Tibial artery (tissue), 4 donors: ENCODE data around the gene TRMT1.

Experiments
- DNase-seq, 2 donors: peaks; one replicate each; pipeline ENCODE4 v3.0.0-alpha.2; 2019
- H3K27ac ChIP-seq, 2 donors: fragments of 200-600 bp; sonication (generic) in 1 of 2; 1 replicate in 1 of 2; 2 replicates in 1 of 2; pipeline ENCODE4 v1.5.1; 2018 to 2019; ENCODE audit warnings: mild to moderate bottlenecking in 1 of 2
- H3K27me3 ChIP-seq, 2 donors: fragments of 200-600 bp; sonication (generic) in 1 of 2; one replicate each; pipeline versions ENCODE4 v1.5.1 to v1.6.0; 2016 to 2019
- H3K36me3 ChIP-seq, 3 donors: fragments of 200-600 bp; sonication (generic) in 2 of 3; one replicate each; pipeline ENCODE4 v1.5.1; 2016 to 2019; ENCODE audit warnings: mild to moderate bottlenecking in 2 of 3
- H3K4me1 ChIP-seq, 4 donors: fragments of 200-600 bp; sonication (generic) in 2 of 4; 1 replicate in 3 of 4; 2 replicates in 1 of 4; pipeline ENCODE4 v1.5.1; 2016 to 2019
- H3K4me3 ChIP-seq, 2 donors: fragments of 200-600 bp; sonication (generic) in 1 of 2; 1 replicate in 1 of 2; 2 replicates in 1 of 2; pipeline ENCODE4 v1.5.1; 2018 to 2019; ENCODE audit warnings: mild to moderate bottlenecking in 2 of 2
- H3K9me3 ChIP-seq, 3 donors: fragments of 200-600 bp; sonication (generic) in 1 of 3; one replicate each; pipeline ENCODE4 v1.5.1; 2016 to 2019
- CTCF ChIP-seq, 2 experiments: fragments of 200-600 bp in 1 of 2; fragments of 450-650 bp in 1 of 2; IDR thresholded peaks; one replicate each; pipeline ENCODE4 v1.5.1; 2017 to 2019; ENCODE audit warnings: antibody characterized with exemption in 2 of 2, mild to moderate bottlenecking in 1 of 2, moderate library complexity in 1 of 2
- intact Hi-C: fragments of 100-400 bp; cut with DNase I; formaldehyde crosslinking; loops from one replicate; pipeline ENCODE4 v1.15.0; 2023; ENCODE audit warnings: low total_unique reads

TRMT1 gene

DNA sequence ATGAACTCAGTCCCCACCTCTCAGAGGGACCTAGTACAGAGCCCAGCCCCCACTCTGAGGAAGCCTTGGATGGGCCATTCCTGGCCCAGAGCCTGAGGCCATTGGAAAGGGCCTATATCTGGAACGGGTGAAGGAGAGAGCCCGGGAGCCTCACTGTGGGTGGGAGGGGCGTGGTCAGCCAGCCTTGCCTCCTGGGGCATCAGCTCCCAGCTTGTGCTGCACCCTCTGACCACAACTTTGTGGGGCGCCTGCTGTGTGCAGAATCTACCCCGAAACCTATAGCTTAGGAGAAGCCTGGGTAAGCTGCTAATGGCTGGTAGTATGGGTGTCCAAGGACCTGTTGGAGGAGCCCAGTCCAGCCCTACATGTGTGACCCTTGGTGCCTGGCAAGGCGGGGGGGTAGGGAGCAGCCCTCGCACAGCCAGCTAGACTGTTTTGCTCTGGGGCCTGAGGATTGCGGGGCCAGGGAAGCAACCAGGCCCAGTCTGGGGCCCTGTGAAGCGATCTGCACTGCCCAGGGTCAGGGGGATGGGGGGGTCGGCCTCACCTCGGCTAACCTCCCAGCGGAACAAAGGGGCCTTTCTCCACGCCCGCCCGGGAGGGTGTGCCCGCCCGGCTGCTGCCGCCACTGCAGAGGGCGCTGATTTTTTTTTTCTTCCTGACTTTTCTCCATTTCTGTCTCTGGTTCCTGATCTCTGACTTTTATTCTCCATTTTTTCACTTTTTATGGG is 56.1 kb downstream of the TRMT1 start:
- Histone ChIP-seq H3K27me3 (no peaks in the 10 kb centered on the region), H3K4me1 (peaks cover 24 to 100% (median 97%) of the 10 kb centered on the region in 4 donors), H3K36me3 (no peaks in the 10 kb centered on the region), H3K9me3 (no peaks in the 10 kb centered on the region), H3K4me3 (peak overlapping the region; percentile 41 to 51), H3K27ac (peak overlapping the region; percentile 92 to 99)
- DNase-seq: peak in 1 of 2 donors; percentile 90
- intact Hi-C loops: loop anchor here (5.0 kb wide), 1 partner anchor 63 kb away; the partner anchor contains the start of gene NFIX
- no peak for TF ChIP-seq CTCF (IDR thresholded peaks at IDR 0.05)

DNA sequence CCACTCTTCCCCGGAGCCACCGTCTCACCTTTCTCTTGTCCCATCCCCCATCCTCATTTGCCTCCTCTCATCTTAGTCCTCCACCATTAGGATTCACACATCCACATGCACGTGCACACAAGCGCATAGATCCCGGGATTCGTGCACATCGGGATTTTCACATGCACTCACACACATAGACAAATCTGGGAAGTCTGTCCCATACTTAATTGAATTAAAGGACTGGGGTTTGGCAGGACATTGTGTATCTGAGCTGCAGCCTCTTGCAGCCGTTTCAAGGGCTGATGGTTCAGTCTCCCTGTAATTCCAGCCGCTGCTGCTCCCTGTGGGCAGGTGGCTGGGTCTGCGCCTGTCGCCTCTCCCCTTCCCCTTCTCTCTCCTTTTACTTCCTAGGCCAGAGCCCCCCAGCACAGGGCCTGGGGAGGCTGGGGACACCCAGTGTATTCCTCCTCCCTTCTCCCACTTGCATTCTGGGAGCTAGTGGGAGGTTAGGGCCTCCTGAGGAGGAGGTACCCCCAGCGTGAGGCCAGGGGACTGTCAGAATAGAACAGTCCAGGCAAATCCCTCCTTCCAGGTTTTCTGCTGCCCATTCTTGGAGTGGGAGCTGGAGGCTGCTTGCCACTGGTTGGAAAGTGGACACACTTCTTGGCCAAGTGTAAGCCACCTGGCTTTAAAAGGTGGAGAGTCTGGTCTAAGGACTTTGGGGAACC is 57.4 kb downstream of the TRMT1 start:
- TF ChIP-seq CTCF (IDR thresholded peaks at IDR 0.05): no peak
- H3K36me3 ChIP-seq: no peaks in the 10 kb centered on the region
- DNase-seq: no peak
- peaks cover 11 to 100% (median 97%) of the 10 kb centered on the region in 4 donors for H3K4me1 ChIP-seq
- H3K27me3 ChIP-seq: no peaks in the 10 kb centered on the region
- no peak overlapping the region for H3K4me3 ChIP-seq
- intact Hi-C loops: loop anchor here (5.0 kb wide), 1 partner anchor 37 kb away; no protein-coding TSS in a partner anchor
- peak overlapping the region; percentile 92 to 99 for H3K27ac ChIP-seq
- H3K9me3 ChIP-seq: no peaks in the 10 kb centered on the region

GRCh38 chr19:13057744-13058143 is 58.8 kb downstream of the TRMT1 start:
- intact Hi-C loops: loop anchor here (5.0 kb wide), 1 partner anchor 35 kb away; no protein-coding TSS in a partner anchor
- Histone ChIP-seq H3K27me3 (no peaks in the 10 kb centered on the region), H3K4me3 (no peak overlapping the region), H3K9me3 (no peaks in the 10 kb centered on the region), H3K36me3 (no peaks in the 10 kb centered on the region), H3K4me1 (peaks cover 0 to 100% (median 97%) of the 10 kb centered on the region in 4 donors), H3K27ac (peak overlapping the region; percentile 92 to 99)
- no peak for DNase-seq
- TF ChIP-seq CTCF (IDR thresholded peaks at IDR 0.05): no peak

DNA sequence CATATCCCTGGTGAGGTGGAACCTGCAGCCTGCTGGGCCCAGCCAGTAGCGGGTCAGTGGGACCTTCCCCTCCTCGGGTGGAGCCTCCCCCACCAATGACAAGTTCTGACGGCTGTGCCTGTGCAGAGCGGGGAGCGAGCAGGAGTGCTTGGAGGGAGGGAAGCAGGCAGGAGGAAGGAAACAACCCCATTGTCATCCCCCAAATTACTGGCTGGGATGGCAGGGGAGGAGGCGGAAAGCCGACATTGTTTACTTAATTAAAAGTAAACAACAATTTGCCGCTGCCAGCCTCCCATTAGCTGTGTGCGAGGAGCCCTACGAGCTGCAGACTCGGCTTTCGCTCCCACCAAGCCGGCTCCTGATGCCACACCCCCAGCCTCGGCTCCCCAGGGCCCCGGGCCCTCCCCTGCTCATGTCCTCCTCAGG is 59.4 kb downstream of the TRMT1 start:
- Histone ChIP-seq H3K27me3 (no peaks in the 10 kb centered on the region), H3K27ac (peak overlapping the region; percentile 92 to 99), H3K4me1 (peaks cover 0 to 100% (median 97%) of the 10 kb centered on the region in 4 donors), H3K36me3 (no peaks in the 10 kb centered on the region), H3K9me3 (no peaks in the 10 kb centered on the region), H3K4me3 (no peak overlapping the region)
- intact Hi-C loops: loop anchor here (5.0 kb wide), 1 partner anchor 35 kb away; no protein-coding TSS in a partner anchor
- DNase-seq: no peak
- TF ChIP-seq CTCF (IDR thresholded peaks at IDR 0.05): no peak

GRCh38 chr19:13056052-13056660 is 60.4 kb downstream of the TRMT1 start:
- intact Hi-C loops: loop anchor here (5.0 kb wide), 1 partner anchor 34 kb away; no protein-coding TSS in a partner anchor
- peak overlapping the region; percentile 24 to 35 for H3K4me3 ChIP-seq
- H3K4me1 ChIP-seq: peaks cover 0 to 100% (median 99%) of the 10 kb centered on the region in 4 donors
- H3K9me3 ChIP-seq: no peaks in the 10 kb centered on the region
- no peaks in the 10 kb centered on the region for H3K27me3 ChIP-seq
- H3K36me3 ChIP-seq: no peaks in the 10 kb centered on the region
- DNase-seq: peak; percentile 75 to 90
- TF ChIP-seq CTCF (IDR thresholded peaks at IDR 0.05): no peak
- peak overlapping the region; percentile 92 to 99 for H3K27ac ChIP-seq
